Gastroesophageal sphincter (tissue), 4 donors: ENCODE data around the gene VDR. TPM values are rescaled to one million over a fixed set of nuclear protein-coding genes. Genes with fewer than 3 reads are reported as not detected.

Source experiments
- ATAC-seq: fragments of 150-250 bp; one replicate; pipeline ENCODE4 v1.9.1; 2016; ENCODE audit warnings: mild to moderate bottlenecking, moderate library complexity
- H3K27ac ChIP-seq, 4 donors: fragments of 200-600 bp; sonication (generic) in 3 of 4; 1 replicate in 3 of 4; 2 replicates in 1 of 4; pipeline ENCODE4 v1.5.1; 2016 to 2019
- H3K27me3 ChIP-seq: fragments of 200-600 bp; sonication (generic); one replicate; pipeline ENCODE4 v1.5.1; 2019
- H3K36me3 ChIP-seq, 2 donors: fragments of 200-600 bp; sonication (generic); one replicate each; pipeline ENCODE4 v1.5.1; 2019; ENCODE audit warnings: control low read depth in 1 of 2
- H3K4me1 ChIP-seq, 3 donors: fragments of 200-600 bp; sonication (generic); 1 replicate in 2 of 3; 2 replicates in 1 of 3; pipeline ENCODE4 v1.5.1; 2016 to 2019; ENCODE audit warnings: control low read depth in 2 of 3
- H3K4me3 ChIP-seq, 2 donors: fragments of 200-600 bp; sonication (generic); one replicate each; pipeline ENCODE4 v1.5.1; 2019; ENCODE audit warnings: mild to moderate bottlenecking in 1 of 2, moderate library complexity in 1 of 2
- H3K9me3 ChIP-seq, 3 donors: fragments of 200-600 bp; sonication (generic); one replicate each; pipeline ENCODE4 v1.5.1; 2017 to 2019; ENCODE audit warnings: control low read depth in 2 of 3
- EP300 ChIP-seq: sonication (generic); formaldehyde crosslinking; IDR thresholded peaks from one replicate; pipeline ENCODE4 v1.6.1; 2017; ENCODE audit warnings: antibody characterized with exemption, mild to moderate bottlenecking
- POLR2A ChIP-seq, 2 donors: fragments of 450-650 bp; IDR thresholded peaks; one replicate each; pipeline ENCODE4 v1.6.1; 2017; ENCODE audit warnings: antibody characterized with exemption in 2 of 2, mild to moderate bottlenecking in 2 of 2, moderate library complexity in 1 of 2
- POLR2AphosphoS5 ChIP-seq: sonication (generic); formaldehyde crosslinking; IDR thresholded peaks from one replicate; pipeline ENCODE4 v1.6.1; 2017; ENCODE audit warnings: antibody characterized with exemption
- WGBS, 2 donors: methylation state at CpG; one replicate each; pipeline ENCODE4 v1.1.5; 2018; ENCODE audit warnings: low coverage in 1 of 2; 5-methylcytosine and 5-hydroxymethylcytosine counted together
- total RNA-seq, 4 donors: library from RNA; depleted of rRNA; stranded (reverse); fragments of >200 nt; gene quantifications; one replicate each; pipeline ENCODE4 v1.1.0, GENCODE V29; 2016
- TF ChIP-seq, protein P1 (sequence below), 4 experiments: fragments of 200-600 bp in 2 of 4; fragments of 450-650 bp in 2 of 4; sonication (generic) in 1 of 4; IDR thresholded peaks; one replicate each; pipeline ENCODE4 v1.5.1; 2017 to 2019; ENCODE audit warnings: antibody characterized with exemption in 4 of 4, mild to moderate bottlenecking in 2 of 4, moderate library complexity in 2 of 4

Gene VDR
- total RNA-seq, 4 donors from 2014 or later: 1.2 to 5.5 (median 1.6) TPM

DNA sequence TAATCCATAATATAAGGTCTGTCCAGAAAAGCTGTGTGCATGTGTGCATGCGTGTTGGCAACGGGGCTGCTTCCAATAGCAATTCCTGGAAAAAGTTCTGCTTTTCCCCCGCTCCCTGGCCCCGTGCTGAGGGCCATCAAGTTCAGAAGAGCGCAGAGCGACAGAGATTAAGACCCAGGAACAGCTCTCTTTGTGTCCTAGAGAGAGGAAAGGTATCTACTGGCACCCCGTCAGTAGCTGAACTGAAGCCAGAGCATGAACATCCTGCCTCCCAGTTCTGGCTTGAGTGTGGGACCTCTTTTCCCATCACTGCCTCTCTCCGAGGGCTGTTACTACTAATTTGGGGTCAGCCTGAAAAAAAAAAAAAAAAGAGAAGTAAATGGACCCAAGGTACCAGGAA lies 100.6 kb downstream of the VDR start:
- Histone ChIP-seq H3K27me3 (no peaks in the 10 kb centered on the region), H3K27ac (peak overlapping the region in 3 of 4 donors; percentile 68 to 99 (median 94)), H3K9me3 (no peaks in the 10 kb centered on the region), H3K4me1 (peaks cover 43 to 100% (median 100%) of the 10 kb centered on the region in 3 donors), H3K36me3 (peaks cover 0 to 5% of the 10 kb centered on the region in 2 donors), H3K4me3 (no peak overlapping the region)
- TF ChIP-seq POLR2A (IDR thresholded peaks at IDR 0.05) (no peak), EP300 (no peak), POLR2AphosphoS5 (no peak)
- TF ChIP-seq, protein P1, sequence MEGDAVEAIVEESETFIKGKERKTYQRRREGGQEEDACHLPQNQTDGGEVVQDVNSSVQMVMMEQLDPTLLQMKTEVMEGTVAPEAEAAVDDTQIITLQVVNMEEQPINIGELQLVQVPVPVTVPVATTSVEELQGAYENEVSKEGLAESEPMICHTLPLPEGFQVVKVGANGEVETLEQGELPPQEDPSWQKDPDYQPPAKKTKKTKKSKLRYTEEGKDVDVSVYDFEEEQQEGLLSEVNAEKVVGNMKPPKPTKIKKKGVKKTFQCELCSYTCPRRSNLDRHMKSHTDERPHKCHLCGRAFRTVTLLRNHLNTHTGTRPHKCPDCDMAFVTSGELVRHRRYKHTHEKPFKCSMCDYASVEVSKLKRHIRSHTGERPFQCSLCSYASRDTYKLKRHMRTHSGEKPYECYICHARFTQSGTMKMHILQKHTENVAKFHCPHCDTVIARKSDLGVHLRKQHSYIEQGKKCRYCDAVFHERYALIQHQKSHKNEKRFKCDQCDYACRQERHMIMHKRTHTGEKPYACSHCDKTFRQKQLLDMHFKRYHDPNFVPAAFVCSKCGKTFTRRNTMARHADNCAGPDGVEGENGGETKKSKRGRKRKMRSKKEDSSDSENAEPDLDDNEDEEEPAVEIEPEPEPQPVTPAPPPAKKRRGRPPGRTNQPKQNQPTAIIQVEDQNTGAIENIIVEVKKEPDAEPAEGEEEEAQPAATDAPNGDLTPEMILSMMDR (IDR thresholded peaks at IDR 0.05): no peak
- WGBS, 2 donors: 14 to 62% methylated on average over 1 to 7 of the region's 8 CpGs
- no peak for ATAC-seq

- no peak for ATAC-seq
- no peak overlapping the region for H3K4me3 ChIP-seq
- H3K27me3 ChIP-seq: no peaks in the 10 kb centered on the region
- no peak for TF ChIP-seq POLR2AphosphoS5
- no peak for TF ChIP-seq EP300
- no peak for TF ChIP-seq POLR2A (IDR thresholded peaks at IDR 0.05)
- TF ChIP-seq, protein P1 (IDR thresholded peaks at IDR 0.05): no peak
- H3K36me3 ChIP-seq: peaks cover 0 to 12% of the 10 kb centered on the region in 2 donors
- H3K9me3 ChIP-seq: no peaks in the 10 kb centered on the region
- H3K27ac ChIP-seq: peak overlapping the region in 3 of 4 donors; percentile 68 to 99 (median 94)
- peaks cover 39 to 100% (median 100%) of the 10 kb centered on the region in 3 donors for H3K4me1 ChIP-seq
- 26 to 54% methylated on average over 5 to 8 of the region's 12 CpGs for WGBS, 2 donors
These were observed 101.5 kb downstream of the VDR start for GRCh38 chr12:47803191-47803875.

DNA sequence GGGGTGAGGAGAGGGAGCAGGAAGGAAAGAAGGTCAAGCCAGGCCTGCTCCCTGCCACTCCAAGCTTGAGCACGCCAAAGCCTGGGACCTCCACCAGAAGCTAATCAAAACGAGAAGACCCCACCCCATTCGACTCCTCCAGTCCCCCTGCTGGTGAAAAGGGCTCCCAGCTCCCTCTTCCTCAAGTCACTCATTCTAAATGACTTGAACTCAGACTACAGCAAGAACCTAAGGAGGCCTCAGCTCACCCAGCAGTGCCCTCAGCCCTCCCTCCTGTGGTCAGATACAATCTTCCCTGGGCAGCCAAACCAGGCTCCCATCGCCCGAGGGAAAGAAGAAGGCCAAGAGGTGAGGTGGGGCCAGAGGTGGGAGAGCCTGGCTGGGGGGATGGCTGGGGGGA lies 102.5 kb downstream of the VDR start:
- no peak for ATAC-seq
- 20 to 42% methylated on average over 1 to 2 of the region's 5 CpGs for WGBS, 2 donors
- H3K9me3 ChIP-seq: no peaks in the 10 kb centered on the region
- no peak for TF ChIP-seq POLR2AphosphoS5
- TF ChIP-seq EP300: no peak
- TF ChIP-seq POLR2A (IDR thresholded peaks at IDR 0.05): no peak
- peaks cover 28 to 100% (median 92%) of the 10 kb centered on the region in 3 donors for H3K4me1 ChIP-seq
- no peak overlapping the region for H3K4me3 ChIP-seq
- no peaks in the 10 kb centered on the region for H3K27me3 ChIP-seq
- H3K36me3 ChIP-seq: peaks cover 0 to 22% of the 10 kb centered on the region in 2 donors
- peak overlapping the region; percentile 7 to 99 (median 81) for H3K27ac ChIP-seq

GRCh38 chr12:47801904-47802246 lies 102.9 kb downstream of the VDR start:
- Histone ChIP-seq H3K9me3 (no peaks in the 10 kb centered on the region), H3K4me3 (no peak overlapping the region), H3K4me1 (peaks cover 27 to 97% (median 87%) of the 10 kb centered on the region in 3 donors), H3K36me3 (peaks cover 0 to 26% of the 10 kb centered on the region in 2 donors), H3K27me3 (no peaks in the 10 kb centered on the region), H3K27ac (peak overlapping the region; percentile 7 to 99 (median 81))
- WGBS, 2 donors: 59% methylated on average over 5 of the region's 9 CpGs; no CpG with 5 or more reads in 1 of the 2 donors
- TF ChIP-seq POLR2A (IDR thresholded peaks at IDR 0.05) (no peak), POLR2AphosphoS5 (no peak)
- no peak for ATAC-seq

DNA sequence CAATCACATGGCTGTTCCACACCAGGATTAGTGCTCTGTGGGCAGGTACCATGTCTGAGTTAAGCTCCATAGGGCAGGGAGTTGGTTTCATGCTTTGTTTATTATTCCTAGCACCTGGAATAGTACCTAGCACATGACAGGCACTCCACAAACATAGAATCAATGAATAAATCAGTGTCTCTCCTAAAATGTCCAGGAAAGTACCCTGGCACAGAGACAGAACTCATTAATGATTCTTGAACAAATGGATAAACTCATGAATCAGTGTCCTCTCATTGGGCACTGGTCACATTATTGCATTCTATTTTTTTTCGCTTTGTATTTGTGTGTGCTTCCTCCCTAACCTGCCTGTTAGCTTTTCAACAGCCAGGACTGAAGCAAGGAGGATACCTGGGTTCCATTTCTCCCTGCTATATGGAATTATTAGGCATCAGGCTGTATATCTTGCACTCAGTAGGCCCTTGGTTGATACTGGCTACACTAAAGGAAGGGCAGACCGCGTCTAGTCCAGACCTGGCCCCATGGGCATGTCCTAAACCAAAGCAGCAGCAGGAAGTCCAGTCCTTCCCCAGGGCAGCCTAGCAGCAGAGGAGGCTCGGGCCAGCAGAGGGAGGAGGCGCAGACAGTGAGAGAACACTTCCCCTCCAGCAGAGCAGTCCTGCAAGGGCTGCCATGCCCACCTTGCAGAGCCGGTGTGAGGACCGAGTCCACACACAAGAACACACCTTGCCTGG lies 103.5 kb downstream of the VDR start:
- Histone ChIP-seq H3K36me3 (peaks cover 0 to 32% of the 10 kb centered on the region in 2 donors), H3K9me3 (no peaks in the 10 kb centered on the region), H3K27ac (peak overlapping the region in 3 of 4 donors; percentile 68 to 99 (median 94)), H3K4me1 (peaks cover 27 to 92% (median 82%) of the 10 kb centered on the region in 3 donors), H3K27me3 (no peaks in the 10 kb centered on the region), H3K4me3 (no peak overlapping the region)
- WGBS, 2 donors: 63 to 71% methylated on average over 1 to 3 of the region's 7 CpGs
- no peak for ATAC-seq
- TF ChIP-seq, protein P1 (IDR thresholded peaks at IDR 0.05): peak in 3 of 4 experiments; percentile 34 to 49 (median 42)
- TF ChIP-seq POLR2AphosphoS5 (no peak), EP300 (no peak)
